Germinal center (tissue), 1 donor: ENCODE results near the gene SLC22A4.

ENCODE experiments used
- DNase-seq: peaks from one replicate; pipeline ENCODE4 v3.0.0; 2012; ENCODE audit warnings: mixed read lengths, low spot score

The SLC22A4 gene

DNA sequence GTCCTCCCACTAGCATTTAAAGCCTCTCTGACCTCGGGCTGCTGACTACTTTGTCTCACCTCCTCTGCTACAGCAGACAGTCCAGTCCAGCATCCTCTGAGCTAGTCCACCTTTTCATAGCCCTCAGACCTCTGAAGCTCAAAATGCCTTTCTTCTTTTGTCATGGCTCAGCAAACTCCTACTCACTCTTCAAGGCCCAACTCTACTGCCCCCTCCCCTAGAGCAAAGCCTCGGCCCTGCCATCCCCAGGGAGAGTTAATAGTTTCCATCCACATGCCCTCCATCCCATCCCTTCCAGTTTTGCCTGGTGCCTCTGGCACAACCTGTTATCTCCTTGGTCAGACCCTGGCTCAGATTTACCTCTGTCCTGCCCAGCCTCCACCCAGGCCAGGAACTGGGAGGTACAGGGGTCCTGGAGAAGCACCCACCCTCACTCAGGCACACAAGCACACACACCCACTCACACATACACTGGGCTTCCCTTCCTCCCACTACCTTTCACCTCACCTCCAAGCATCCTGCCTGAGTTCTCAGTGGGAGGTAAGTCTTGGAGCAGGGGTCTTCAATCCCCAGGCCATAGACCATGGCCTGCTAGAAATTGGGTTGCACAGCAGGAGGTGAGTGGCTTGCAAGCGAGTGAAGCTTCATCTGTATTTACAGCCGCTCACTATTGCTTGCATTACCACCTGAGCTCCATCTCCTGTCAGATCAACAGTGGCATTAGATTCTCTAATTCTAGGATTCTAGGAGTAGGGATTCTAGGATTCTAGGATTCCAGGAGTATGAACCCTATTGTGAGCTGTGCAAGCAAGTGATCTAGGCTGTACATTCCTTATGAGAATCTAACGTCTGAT is 18.6 kb upstream of the SLC22A4 start:
- no peak for DNase-seq

GRCh38 chr5:132277256-132277655 is 16.9 kb upstream of the SLC22A4 start:
- no peak for DNase-seq

- DNase-seq, result no peak
Observed at GRCh38 chr5:132277971-132278853, 16.0 kb upstream of the SLC22A4 start.

GRCh38 chr5:132279801-132280200 is 14.4 kb upstream of the SLC22A4 start:
- DNase-seq, result no peak

DNA sequence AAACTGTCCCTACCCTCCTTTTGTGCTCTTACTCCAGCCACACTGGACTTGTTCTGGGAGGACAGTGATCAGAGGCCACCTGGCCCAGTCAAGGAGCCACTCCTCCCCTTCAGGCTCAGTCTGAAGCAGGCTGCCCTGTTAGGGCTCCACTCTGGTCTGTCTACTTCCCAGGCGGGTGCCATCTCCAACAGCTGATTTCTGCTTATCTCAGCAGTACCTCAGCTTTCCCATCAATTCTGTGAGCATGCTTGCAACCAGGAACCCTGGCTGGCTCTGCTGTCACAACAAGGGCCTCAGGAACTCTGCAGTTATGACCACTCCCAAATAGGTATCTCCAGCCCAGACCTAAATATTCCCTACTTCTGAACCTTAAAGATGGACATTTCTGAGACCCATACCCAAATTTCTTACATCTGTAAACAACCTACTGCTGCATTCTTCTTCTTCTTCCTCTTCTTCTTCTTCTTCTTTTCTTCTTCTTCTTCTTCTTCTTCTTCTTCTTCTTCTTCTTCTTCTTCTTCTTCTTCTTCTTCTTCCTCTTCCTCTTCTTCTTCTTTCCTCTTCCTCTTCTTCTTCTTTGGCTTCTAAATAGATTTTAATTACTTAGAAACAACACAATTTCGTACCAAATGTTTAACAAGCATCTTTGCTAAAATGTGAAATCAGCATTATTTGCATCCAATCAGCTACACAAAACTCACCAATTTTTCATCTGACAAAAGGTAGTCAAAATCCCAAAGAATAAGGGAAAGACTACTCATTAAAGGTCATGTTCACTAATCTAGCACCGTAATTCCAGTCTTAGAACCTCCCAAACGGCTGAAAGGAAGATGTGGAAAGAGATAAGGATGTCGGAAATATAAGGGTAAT is 13.6 kb upstream of the SLC22A4 start:
- DNase-seq, result no peak

DNA sequence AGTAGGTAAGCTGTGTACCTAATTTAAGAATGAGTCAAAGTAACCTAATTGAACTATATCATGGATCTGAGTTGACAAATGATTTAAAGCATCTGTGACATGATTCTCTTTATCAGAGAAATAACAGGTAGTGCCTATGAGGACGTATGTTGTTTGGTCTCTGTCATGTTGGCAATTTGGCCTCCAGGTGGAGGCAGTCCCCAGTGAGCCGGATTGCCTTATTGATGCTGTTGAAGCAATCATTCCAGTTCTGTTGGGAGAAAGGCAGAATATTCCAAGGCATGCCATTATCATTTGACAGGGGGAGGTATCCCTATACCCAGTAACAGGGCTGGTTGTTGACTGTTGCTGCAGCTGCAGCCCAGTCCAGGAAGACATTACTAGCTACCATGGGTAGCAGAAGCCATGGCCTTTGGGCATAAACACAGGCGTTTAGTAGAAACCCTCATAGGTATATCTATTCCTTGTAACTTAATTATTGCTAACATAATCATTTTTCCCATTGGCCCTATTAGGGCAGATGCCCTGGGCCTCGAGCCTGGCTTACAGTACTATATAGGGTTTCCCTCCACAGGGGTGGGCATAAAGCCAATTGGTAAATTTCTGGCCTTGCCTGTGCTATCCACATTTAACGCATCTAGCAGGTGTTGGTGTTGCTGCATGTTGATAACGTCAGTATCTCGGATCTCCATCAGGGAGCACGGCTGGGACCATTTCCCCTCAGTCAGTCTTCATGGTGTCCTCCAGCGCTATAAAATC is 12.2 kb upstream of the SLC22A4 start:
- DNase-seq, result no peak

DNA sequence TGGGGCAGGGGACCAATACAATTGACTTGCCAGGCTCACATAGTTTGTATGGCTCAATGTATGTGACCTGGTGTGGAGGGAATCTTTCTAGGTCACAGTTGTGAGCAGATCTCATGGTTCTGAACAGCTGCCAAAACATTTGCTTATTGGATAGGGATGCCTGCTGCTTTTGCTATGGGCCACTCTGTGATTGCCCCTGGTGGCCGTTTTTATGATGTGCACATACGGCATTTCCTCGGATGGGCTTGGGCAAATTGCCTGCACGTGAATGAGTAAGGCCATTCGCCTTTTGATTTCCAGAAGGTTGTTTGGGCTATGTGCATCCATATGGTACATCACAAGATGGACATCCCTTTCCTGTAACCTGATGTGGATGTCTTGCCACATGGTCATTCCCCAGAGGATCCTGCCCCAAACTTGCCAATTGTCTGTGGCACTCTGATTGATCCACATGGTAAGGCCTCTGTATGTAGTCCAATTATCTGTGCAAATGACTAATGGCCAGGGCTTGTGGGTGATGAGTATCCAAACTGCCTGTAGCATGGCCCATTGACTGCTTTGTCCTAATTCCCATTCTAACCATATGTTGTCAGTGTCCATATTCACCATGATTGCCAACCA is 10.7 kb upstream of the SLC22A4 start:
- no peak for DNase-seq

- DNase-seq, result no peak
Observed at GRCh38 chr5:132289097-132289496, 5.1 kb upstream of the SLC22A4 start.

DNA sequence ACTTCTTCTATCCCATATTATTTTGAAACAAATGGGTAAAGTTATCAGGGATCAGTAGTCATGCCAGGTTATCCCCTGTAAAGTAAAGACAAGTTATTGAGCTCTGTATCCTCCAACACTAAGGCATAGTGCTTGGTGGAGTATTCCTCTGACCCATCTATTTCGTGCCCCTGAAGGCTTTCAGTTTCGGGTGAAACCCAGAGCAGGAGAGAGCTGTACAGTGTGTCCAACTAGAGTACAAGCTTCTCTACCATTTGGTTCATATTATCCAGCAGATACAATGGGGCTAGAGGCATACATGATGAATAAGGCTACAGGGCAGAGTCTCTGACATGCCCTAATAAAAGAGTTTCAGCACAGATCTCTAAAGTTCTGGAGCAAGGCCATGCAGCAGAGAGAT is 3.2 kb upstream of the SLC22A4 start:
- DNase-seq, result no peak

DNA sequence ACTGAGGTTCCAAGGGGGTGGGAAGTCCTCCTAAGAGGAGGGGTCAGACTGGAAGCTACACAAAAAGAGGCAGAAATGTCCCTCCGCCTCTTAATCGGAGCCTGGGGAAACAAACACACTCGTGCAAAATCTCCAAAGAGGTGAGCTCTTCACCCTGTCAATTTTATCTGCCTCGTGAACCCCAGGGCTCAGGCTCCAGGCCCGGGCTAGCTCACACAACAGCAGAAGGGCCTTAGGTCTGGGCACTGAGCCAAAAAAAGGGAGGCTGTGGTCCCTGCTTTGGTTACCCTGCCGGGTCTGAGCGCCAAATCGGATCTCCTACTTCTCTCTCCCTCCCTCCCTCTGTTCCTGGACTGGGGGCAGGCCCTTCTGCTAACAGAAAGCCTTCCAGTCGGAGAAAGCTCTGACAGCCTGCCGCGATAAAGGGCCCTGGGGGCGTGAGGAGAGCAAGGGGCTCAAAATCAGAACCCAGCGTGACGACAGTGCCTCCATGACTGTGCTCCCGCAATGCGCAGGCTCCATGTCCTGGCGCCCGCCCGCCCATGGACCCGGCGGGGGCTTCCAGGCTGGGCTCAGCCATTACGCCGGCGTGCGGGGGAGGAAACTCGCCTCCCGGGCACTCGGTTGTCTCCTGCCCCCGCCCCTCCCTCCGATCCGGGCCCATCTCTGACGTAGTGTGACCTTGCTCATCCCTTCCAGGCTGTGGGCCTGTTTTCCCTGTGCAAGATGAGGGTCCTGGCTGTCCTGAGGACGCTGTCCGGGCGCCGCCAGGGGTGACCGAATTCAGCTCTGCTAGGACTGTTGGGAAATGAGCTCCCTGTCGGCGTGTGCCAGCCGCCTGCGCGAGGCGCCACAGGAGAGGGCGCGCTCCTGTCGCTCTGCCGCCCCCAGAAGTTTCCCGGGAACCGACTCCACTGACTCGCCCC is 865 bp upstream of the SLC22A4 start:
- peak; percentile 60 for DNase-seq

DNA sequence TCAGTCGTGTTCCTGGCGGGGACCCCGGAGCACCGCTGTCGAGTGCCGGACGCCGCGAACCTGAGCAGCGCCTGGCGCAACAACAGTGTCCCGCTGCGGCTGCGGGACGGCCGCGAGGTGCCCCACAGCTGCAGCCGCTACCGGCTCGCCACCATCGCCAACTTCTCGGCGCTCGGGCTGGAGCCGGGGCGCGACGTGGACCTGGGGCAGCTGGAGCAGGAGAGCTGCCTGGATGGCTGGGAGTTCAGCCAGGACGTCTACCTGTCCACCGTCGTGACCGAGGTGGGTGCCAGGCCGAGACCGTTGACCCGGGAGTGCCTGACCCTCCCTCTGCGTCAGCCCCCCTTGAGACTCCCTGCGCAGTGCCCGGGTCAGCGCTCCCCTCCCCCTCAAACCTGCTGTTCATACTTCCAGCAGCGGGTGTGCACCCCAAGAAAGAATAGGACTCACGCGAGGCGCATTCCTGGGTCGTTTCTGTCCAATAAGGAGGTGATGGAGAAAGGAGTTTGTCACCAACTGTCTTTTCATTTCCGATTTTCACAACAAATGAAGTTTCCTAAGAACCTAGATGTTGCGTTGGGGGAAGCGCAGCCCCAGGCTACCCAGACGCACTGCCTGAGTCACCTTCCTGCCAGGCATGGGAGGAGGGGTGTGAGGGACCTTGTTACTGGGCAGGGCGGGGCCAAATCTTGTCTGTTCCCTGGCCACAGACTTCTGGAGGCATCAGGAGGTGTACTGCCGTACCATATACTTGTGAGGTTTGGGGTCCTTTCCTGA is 722 bp downstream of the SLC22A4 start:
- DNase-seq, result no peak

DNA sequence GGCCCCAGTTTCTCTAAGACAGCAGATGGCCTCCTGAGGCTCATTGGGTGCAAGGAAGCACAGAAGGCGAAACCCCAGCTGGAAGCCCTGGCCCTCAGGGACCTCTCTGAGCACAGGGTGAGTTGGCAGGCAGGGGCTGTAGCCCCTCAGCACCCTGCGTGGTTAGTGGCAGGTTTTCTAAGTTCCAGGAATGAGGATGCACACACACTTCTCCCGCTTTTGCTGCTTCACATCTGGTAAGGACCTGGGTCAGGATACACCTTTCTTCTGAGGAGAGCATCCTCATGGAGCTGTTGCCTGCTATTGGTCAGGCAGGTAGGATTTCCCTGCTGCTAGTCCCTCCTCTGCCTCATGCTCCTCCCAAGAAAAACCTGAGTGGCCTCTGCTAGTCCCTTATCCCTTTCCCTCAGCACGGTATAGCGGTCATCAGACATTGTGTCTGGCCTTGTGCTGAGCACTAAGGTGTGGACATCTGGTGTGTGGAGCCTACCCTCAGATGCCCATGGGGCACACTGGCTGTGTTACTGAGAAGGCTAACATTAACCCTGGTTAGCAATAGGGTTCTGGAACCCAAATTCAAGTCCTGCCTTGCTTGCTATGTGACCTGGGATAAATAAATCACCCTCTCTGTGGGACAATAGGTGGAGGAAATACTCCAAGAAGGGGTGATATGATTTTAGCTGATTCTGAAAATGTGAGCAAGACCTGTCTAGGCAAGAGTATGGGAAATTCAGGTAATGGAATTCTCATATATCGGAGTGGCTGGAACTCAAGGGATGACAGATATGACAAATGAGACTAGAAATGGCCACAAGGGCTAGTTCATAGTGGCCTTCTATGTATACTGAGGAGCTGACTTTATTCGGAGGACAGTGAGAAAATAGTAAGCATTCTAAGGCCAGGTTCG is 1.6 kb downstream of the SLC22A4 start:
- DNase-seq, result no peak

DNA sequence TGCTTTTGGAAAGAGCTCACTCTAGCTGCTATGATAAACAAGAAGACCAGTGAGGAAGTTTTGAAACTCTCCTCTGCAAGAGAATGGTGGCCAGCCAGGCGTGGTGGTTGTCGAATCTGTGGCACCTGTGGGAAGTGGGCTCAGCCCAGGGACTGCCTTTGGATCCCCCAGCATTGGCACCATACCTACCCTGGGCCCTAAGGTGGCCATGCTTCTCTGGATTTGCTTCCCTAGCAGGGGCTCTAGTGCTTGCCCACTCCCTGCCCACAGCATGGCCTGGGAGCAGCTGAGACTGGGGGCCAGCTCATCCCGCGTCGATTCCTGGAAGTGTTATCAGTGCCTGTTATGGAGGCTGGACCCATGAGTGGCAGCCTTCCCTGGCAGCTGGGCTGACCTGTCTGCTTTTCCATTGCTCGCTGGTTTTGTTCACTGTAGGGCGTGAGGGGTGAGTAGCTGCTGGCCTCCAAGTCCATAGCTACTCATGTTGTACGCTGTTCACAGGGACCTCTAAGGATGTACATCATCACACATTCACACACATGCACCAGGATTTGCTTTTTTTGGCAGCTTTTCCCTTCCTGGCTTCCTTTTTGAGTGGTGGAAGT is 2.3 kb downstream of the SLC22A4 start:
- no peak for DNase-seq

DNA sequence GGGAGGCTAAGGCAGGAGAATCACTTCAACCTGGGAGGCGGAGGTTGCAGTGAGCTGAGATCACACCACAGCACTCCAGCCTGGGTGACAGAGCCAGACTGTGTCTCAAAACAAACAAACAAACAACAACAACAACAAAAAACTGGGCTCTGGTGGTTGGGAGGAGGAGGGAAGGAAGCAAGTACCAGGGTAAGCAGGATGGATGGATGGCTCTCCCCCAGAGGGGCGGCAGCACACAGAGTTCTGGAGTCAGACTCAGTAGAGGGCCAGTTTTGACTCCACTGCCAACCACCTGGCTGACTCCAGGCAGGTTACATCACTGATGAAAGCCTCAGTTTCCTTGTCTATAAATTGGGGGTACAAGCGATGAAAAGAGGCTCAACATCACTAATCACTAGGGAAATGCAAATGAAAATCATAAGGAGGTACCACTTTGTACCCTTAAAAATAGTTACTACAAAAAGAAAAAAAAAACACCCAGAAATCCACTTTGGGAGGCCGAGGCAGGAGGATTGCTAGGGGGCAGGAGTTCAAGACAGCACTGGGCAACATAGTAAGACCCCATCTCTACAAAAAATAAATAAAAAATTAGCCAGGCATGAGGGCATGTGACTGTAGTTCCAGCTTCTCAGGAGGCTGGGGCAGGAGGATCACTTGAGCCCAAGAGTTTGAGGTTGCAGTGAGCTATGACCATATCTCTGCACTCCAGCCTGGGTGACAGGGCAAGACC is 3.2 kb downstream of the SLC22A4 start:
- no peak for DNase-seq

GRCh38 chr5:132298298-132299212 is 4.4 kb downstream of the SLC22A4 start:
- no peak for DNase-seq

GRCh38 chr5:132299917-132300316 is 5.7 kb downstream of the SLC22A4 start:
- DNase-seq, result no peak
